TTC549 (cell line): ENCODE measurements around the gene TBL1X.
"Not testable (repeated sequence)": the region's sequence is repeated elsewhere in the genome, so short reads cannot be mapped to it uniquely, and the experiment has no call there.

Experiments used
- FAIRE-seq: peaks from 2 replicates; lab custom pipeline; 2012; peaks lifted over from hg19 to GRCh38; lab: Jason Lieb, UNC

Gene TBL1X

GRCh38 chrX:9767375-9767774 is 302.5 kb downstream of the TBL1X start:
- FAIRE-seq, result no peak

- FAIRE-seq, result not testable (repeated sequence)
Measured at GRCh38 chrX:9768321-9768839, 303.5 kb downstream of the TBL1X start.

GRCh38 chrX:9770319-9770718 is 305.5 kb downstream of the TBL1X start:
- FAIRE-seq, result no peak

- no peak for FAIRE-seq
Measured at GRCh38 chrX:9772943-9773342, 308.1 kb downstream of the TBL1X start.

GRCh38 chrX:9775930-9776329 is 311.1 kb downstream of the TBL1X start:
- FAIRE-seq, result no peak

DNA sequence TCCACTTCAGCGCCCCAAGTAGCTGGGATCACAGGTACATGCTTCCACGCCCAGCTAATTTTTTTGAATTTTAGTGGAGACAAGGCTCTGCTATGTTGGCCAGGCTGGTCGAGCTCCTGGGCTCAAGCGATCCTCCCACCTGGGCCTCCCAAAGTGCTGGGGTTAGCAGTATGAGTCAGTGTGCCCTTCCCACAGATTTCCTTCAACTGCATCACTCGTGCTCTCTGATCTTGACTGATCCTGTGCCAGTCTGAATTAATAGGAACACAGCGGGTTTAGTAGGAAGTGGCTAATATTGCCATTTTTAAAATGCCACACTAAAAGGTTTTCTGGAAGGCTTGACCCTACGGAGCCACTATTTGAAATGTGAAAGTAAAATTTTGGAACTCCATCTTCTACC is 317.1 kb downstream of the TBL1X start:
- FAIRE-seq, result no peak

GRCh38 chrX:9784332-9784731 is 319.5 kb downstream of the TBL1X start:
- no peak for FAIRE-seq

- no peak for FAIRE-seq
Measured at GRCh38 chrX:9785254-9785943, 320.5 kb downstream of the TBL1X start.

DNA sequence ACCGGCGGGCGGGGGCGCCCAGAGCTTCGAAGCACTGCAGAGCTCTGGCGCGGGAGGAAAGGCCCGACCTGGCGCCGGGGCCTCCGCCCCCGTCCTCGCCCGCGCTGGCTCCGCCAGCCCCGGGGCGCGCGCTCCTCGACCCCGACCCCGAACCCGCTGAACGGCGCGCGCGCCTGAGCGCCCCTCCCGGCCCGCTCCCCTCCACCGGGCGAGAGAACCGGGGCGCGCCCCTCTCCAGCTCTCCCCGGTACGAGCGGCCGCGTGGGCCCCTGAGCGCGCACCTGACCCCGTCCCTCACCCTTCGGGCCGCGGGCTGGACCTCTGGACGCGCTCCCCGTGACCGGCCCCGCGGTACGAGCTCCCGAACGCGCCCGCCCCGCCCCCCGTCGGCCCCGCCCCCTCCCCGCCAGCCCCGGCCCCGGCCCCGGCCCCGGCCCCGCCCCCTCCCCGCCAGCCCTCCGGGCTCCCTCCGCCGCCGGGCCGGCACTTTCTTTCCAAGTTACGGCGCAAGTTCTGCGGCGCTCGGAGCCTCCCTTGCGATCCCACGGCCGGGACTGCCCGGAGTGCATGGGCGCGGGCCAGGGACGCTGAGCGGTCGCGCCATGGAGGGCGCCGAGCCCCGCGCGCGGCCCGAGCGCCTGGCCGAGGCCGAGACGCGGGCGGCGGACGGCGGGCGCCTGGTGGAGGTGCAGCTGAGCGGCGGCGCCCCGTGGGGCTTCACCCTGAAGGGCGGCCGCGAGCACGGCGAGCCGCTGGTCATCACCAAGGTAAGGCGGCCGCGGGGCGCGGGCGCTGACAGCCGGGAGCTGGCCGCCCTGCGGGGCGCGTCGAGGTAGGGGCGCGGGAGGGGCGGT is 321.3 kb downstream of the TBL1X start, which contains the start of gene SHROOM2:
Gene SHROOM2 (plus strand): TSS at position 486 of the 854 bp plus-strand sequence. CDS start 117 bp downstream, at position 603.
- FAIRE-seq, result no peak

- FAIRE-seq, result no peak
Measured at GRCh38 chrX:9786798-9787635, 322.2 kb downstream of the TBL1X start.

DNA sequence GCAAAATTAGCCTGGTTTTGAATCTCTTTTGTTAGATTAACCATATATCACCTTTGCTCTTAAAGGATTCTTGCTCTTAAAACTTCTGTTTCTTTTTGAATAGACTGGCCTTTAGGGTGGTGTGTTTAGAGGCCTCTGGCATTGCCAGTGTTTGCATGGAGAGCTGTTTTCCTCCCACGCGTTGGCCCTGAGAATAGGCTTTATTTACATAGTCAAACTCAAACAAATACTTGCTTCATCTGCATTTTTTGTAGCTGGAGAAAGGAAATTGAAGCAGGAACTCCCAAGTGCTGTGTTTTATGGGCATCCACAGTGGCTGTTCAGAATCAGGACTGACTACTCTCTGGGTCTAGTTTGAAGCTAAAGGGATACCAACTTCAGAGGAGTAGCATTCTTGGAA is 324.1 kb downstream of the TBL1X start:
- FAIRE-seq, result no peak

GRCh38 chrX:9789555-9789954 is 324.7 kb downstream of the TBL1X start:
- FAIRE-seq, result no peak
